Activated T-helper 1 cell treated with Interleukin-2 at 50 U/mL for 16 hours (primary cell): ENCODE results near the gene SETD2.

ENCODE experiments used
- DNase-seq: peaks from one replicate; pipeline ENCODE4 v3.0.0-alpha.2; 2020; ENCODE audit warnings: low read depth

The SETD2 gene

DNA sequence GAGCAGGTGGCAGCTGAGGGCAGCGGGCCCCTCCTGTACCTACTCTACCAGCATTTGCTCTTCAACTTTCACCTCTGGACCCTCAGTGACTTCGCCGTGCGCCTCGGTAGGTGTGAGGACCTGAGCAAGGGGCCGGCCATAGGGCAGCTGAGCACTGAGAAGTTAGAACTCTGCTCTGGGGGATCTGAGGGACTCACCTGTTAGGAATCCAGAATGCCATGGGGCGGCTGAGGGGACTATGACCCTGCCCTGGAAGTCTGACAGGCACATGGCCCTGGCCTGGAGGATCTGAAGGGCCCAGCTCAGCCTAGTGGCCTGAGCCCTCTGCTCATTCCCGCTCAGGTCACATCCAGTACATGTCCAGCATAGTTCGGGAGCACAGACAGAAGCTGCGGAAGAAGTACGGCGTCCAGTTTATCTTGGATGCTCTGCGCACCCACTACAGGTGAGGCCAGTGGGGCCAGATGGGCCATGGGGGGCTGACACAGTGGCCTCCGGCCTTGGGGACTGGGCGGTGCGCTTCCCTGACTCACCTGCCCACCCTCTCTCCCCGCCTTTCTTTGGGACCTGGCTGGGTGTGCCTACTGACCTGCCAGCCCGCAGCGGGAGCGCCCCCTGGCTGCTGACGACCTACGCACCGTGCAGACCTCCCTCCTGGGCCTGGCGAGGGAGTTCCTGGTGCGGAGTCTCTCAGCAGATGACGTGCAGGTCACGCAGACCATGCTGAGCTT lies 165.6 kb downstream of the SETD2 start:
- DNase-seq, result peak; percentile 64

DNA sequence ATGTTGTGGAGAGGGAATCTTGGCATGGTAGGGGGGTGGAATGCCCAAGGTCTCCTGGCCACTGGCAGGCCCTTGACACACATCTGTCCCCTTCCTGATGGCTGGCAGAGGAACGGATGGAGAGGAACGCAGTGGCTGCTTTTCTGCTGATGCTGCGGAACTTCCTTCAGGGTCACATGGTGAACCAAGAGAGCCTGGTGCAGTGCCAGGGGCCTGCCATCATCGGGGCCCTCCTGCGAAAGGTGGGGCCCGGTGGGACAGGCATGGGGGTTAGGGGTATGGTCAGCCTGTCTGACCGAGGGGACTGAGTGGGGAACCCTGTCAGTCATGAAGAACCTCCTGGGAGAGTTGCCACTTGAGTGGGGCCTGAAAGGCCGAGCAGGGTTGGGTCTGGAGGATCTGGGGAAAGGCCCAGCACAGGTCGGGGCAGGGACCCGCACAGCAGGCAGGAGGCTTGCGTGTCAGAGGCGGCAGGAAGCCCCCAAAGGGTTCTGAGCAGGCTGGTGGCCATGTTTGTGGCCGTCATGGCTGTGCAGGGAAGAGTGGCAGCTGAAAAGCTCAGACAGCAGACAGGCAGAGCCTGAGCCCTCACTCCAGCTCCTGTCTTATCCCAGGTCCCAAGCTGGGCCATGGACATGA lies 166.3 kb downstream of the SETD2 start:
- DNase-seq, result no peak

DNA sequence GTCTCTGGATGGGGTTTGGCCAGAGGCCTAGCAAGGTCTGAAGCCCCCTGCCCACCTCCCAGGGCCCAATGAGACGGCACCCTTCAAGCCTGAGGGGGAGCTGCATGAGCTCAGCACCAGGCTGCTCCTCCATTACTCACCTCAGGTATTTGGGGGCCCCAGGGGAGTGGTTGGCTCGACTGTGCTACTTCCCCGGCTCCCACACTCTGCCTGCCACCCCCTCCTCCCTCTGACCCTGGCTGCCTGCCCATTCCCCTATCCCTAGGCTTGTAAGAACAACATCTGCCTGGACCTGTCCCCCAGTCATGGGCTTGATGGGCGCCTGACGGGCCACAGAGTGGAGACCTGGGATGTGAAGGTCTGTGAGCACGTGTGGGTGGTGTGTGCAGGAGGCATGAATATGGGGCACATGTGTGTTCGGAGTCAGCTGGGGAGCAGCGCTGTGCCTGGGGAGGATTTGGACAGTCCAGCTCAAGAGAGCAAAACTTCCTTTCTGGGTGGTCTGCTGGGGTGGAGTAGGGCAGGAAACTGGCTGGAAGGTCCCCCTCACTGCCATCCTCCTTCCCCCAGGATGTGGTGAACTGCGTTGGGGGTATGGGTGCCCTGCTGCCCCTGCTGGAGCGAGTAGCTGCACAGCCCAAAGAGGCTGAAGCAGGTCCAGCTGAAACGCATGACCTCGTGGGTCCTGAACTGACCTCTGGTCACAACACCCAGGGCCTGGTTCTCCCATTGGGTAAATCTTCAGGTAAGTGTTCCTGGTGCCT lies 167.0 kb downstream of the SETD2 start:
- DNase-seq, result no peak

DNA sequence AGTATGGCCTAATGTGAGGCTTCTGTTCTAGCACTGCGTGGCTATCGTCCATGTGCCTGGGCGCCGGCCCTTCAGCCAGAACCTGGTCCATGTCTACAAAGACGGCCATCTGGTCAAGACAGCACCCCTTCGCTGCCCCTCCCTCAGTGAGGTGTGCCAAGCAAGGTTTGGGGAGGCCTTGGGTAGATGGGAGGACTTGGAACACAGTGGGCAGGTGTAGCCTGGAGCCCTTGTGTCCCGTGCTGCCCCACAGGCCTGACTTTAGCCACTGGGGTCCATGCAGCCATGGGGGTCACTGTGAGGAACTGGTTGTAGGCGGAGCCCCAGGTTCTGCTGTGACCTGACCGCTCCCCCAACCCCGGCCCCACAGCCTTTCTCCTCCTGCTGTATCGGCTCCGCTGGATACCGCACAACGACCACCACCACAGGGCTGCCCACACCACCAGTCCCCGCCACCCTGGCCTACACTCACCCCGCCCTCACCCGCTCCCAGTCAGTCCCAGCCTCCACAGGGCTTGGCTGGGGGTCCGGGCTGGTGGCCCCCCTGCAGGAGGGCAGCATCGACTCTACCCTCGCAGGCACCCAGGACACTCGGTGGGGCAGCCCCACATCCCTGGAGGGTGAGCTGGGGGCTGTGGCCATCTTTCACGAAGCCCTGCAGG lies 167.9 kb downstream of the SETD2 start:
- no peak for DNase-seq

DNA sequence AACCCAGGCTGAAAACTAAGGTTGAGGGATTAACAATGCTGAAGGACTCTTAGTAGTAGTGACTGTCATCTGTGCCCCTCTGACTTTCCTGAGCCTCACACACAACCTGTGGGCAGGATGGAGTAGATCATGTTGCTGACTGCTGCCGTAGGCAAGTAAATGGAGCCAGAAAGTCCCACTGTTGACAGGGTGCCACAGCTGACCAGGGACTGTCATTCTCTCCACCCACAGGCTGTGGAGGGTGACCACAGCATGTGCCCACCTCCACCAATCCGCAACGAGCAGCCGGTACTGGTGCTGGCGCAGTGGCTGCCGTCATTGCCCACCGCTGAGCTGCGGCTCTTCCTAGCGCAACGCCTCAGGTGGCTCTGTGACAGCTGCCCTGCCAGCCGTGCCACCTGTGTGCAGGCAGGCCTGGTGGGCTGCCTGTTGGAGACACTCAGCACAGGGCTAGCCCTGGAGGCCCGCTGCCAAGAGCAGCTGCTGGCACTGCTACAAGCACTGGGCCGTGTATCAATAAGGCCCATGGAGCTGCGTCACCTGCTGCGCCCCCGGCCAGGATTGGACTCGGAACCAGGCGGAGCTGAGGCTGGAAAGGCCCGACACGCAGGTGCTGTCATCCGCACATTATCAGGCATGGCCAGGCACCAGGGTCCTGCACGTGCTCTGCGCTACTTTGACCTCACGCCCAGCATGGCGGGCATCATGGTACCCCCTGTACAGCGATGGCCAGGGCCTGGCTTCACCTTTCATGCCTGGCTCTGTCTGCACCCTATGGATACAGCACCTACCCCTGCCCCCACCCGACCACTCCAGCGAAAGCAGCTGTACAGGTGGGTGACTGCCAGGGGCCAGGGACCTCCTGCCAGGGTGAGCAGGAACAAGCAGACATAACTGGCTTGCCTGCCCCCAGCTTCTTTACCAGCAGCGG lies 168.8 kb downstream of the SETD2 start:
- no peak for DNase-seq

DNA sequence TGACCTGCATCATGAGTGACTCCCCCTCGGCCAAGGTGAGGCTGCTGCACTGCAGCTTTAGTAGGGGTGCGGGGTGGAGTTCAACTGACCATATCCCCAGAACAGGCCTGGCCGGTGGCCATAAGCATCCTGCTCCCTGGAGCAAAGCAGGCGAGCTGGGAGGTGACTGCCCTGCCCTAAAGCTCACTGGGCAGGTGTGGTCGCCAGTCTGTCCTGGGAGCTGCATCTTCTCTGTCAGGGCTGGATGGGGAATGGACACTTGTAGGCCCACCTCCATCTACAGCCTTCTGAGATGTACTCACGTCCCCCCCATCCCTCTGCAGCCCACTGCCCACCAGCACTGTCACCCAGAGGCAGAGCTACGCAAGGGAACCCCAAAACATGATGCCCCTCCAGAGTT lies 169.9 kb downstream of the SETD2 start:
- DNase-seq, result no peak

DNA sequence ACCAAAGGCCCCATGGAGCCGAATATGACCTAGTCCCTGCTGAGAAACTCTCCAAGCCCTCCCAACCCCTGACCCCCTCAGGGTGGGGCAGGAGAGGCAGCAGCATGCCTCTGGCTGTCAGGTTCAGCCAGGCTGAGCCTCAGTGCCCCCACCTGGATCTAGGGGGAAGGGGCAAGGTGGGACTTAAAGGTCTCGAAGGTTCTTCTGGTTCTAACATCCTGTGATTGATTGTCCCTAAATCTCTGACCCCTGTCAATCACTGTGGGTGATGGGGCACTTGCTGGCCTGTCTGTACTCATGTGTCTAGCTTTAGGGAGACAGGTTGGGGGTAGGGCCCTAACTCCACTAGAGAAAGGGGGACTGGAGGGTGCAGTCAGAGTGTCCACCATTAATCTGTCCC lies 170.6 kb downstream of the SETD2 start:
- no peak for DNase-seq

DNA sequence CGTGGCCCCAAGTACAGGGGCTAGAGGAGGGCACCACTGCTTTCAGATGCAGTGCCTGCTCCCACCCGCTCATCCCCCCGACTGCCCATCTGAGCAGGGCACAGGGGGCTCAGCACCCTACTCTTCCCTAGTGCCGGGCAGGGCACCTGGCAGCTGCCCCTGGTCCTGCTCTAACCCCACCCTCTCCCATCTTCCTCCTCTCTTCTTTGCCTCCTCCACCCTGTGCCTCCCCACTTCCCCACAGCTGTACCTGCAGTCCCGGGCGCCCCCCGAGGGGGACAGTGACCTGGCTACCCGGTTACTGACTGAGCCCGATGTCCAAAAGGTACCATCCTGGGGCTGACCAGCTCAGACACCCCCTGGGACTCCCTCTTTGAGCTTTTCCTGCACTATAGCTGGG lies 171.7 kb downstream of the SETD2 start:
- no peak for DNase-seq

DNA sequence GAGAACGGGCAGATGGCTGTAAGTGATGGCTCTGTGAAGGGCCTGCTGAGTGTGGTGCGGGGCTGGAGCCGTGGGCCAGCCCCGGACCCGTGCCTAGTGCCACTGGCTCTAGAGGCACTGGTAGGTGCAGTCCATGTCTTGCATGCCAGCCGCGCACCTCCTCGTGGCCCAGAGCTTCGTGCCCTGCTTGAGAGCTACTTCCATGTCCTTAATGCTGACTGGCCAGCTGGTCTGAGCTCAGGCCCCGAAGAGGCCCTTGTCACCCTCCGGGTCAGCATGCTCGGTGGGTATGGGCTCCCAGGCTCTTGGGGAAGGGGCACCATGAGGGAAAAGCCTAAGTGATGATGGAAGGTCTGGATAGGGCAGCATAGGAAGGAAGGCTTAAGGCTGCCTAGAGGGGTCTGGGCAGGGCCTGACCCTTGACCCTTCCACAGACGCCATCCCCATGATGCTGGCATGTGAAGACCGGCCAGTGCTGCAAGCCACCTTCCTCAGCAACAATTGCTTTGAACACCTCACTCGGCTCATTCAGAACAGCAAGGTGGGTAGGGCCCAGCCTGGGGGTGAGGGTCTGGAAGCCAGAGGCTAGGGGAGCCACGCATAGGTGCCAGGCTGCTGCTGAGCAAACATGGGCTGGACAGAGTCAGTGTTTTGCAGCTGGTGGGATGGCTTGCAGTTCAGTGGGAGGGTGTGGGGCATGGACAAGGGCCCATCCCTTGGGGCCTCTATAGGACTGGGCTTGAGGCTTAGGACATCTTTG lies 172.3 kb downstream of the SETD2 start:
- DNase-seq, result no peak

DNA sequence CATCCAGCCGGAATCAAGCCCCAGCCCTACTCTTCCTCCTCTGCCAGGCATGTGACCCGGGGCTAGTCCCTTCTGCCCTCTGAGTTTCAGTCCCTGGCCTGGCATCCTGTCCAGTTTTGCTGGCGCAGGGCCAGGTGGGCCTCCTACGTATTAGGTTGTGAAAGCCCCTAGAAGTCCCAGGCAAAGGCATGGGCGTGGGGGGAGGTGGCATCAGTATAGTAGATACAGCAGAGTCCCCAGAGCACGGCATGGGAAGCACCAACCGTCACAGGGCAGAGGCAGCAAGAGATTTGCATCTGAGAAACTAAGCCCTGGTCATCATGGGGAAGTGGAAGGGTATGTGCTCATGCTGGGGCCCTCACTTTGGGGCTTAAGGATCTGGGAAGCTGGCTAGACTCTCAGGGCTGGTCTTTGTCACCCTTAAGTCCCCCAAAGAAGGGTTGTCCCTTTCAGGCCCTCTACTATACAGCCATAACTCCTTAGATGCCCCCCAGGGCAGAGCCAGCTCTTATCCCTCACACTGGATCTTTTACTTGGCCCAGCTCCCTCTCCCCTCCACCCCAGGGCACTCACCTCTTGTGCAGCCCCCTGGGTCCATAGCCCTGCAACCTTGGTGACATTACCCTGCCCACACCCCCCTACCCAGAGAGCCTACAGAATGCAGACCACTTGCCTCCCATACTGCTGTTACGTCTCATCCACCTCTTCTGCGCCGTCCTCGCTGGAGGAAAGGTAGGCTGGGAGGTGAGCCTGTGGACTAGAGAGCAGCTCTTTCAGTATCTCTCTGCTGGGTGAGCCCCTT lies 173.1 kb downstream of the SETD2 start:
- no peak for DNase-seq

DNA sequence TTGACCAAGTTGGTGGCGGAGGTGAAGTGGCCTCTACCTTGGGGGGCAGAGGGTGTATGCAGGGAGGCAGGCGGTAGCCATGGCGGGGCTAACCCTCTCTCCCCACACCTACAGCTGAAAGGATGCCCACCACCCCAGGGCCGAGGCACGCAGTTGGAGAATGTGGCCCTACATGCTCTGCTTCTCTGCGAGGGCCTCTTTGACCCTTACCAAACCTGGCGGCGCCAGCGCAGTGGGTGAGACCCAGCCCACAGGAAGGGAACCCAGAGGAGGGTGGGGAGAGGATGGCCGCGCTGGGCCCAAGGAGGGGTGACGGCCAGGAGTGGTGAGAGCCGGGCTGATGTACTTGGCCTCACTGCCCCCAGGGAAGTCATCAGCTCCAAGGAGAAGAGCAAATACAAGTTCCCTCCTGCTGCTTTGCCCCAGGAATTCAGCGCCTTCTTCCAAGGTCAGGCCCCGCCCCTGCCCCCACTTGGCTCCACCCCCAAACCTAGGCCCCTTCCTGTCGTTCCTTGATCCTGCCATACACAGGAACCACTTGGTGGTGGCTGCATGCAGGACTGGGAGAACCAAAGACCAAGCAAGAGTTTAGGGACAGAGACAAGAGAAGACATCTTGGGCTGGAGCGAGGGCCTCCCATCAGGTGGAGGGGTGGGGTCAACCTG lies 174.6 kb downstream of the SETD2 start:
- no peak for DNase-seq

DNA sequence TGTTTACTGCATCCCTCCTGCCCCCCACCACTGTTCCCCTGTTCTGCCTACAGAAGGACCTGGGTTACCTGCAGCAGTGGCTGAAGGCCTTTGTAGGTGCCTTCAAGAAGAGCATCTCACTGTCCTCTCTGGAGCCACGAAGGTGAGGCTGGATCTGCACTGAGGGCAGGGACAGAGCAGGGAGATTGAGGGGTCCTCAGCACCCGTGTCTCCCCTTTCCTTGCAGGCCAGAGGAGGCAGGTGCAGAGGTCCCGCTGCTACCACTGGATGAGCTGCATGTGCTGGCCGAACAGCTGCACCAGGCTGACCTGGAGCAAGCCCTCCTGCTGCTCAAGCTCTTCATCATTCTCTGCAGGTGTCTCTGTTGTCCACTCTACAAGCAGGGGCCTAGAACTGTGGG lies 175.3 kb downstream of the SETD2 start:
- no peak for DNase-seq

DNA sequence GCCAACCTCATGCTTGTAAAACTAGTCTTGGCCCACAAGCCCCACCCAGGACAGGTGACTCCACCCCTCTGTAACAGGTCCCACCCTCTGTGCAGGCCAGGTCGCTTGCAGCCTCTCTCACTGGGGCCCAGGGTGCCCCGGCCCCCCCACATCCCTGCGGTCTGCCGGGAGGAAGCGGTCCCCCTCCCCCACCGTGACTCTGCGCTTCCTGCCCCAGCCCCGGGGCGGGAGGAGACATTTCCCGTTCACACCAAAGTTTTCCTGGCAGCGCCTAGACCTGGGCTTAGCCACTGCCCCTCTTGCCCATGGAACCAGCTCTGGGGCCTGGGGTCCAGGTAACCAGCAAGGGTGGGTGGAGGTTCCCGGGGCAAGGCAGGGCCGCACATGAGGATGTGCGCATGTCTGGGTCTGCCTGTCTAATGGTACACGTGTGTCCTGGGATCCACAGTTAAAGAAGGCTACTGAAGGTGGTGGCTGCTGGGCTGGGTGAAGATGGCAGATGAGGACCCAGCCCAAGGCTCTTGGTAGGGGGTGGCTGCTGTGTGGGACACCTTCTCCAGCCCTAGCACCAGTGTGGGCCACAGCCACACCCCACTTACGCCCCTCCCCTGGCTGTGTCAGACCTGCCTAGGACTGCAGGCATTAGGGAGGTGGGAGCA lies 176.0 kb downstream of the SETD2 start:
- DNase-seq, result peak; percentile 90

DNA sequence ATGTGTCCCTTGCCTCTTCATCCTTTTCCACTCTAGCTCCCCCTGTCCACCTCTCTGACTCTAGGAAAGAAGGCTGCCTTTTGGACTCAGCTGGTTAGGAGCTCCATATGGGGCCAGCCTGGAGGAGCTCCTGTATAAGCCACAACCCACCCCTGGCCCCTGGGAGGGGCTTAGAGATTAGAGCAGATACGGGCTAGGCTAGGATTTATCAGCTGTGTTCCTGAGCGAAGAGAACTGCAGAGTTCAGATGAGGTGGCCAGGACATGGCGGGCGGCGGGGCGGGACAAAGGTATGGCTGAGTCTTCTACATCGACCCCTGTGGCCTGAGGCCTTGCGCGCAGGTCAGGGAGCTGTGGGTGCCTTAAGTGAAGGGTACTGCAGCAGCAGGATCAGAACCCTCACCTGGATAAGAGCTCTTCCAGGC lies 176.6 kb downstream of the SETD2 start:
- no peak for DNase-seq

DNA sequence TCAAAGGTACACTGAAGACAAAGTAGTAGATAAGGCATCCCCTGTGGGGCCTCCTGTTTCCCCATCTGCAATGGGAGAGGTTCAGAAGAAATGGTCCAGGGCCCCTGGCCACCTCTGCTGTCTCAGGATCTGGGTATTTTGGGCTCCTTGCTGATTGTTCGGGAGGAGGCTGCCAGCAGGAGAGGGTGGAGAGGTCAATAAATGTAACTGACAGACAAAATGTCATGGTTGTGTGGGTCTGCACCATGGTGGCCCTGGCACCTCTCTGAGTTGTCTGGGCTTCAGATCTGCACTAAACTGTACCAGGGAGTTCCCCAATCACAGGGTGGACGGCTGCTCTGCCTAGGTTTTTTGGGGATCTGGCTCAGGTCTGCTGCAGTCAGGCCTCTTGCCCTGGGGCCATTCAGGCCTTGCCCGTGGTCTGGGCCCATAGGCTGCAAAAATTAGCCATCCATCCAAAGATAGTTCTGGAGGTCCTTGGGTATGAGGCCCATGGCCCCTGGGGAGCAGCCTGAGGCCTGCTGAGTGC lies 177.1 kb downstream of the SETD2 start:
- DNase-seq, result no peak

DNA sequence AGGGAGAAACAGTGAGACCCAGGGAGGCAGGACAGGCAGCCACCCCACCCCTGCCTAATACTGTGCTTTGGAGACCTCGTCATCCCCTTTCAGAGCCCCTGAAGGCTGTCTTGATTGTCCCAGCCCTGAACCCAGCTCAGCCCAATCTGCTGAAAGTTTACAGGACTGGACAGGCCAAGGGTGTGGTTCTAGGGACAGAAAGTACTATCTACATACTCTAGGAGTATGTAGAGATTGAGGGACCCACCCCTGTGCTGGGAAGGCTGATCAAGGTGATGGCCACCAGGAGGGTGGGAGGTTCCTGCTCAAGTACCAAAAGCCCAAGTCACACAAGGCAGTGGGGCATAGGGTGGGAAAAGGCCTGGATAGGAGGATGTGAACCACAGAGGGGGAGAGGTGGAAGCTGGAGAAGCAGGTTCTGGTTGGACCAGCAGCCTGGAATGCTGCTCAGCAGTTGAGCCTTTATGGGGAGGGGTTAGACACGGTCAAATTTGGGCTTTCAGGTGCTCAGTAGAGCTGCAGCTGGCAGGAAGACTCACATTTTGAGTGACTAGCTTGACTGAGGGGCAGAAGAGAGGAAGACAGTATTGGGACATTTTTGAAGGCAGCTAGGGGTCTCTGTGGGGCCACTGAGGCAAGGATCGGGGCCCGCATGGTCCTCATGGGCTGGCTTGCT lies 177.7 kb downstream of the SETD2 start:
- DNase-seq, result no peak

DNA sequence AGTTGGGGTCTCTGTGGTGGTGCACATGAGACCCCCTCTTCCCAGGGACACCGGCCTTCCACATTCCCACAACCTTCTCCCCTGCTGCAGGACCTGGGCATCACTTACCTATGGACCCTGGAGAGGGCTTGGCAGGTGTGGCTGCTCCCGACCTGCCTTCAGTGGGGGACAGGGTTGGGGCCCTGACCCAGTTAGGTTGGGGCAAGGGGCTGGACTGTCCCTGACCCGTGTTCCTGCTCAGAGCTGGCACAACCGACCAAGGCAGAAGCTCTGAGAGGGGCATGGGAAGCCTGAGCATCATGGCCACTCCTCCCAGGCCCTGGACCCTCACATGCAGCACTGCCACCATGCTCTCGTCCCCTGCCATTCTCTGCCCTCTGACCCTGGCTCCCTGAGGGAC lies 178.3 kb downstream of the SETD2 start:
- DNase-seq, result no peak
